GM19455 (cell line): ENCODE measurements around the gene NEK11.

Experiments
- ATAC-seq: cut with Tn5 transposase; IDR thresholded peaks from one replicate; pipeline ENCODE4 v1.9.1; 2021; ENCODE audit not compliant: unreplicated experiment

NEK11 gene

GRCh38 chr3:131223373-131224289, 197.0 kb downstream of the NEK11 start:
- ATAC-seq, result no peak

GRCh38 chr3:131224886-131225550, 198.3 kb downstream of the NEK11 start:
- ATAC-seq, result no peak

GRCh38 chr3:131228522-131228921, 201.8 kb downstream of the NEK11 start:
- ATAC-seq, result no peak

- ATAC-seq, result no peak
Measured at GRCh38 chr3:131231710-131232389, 205.2 kb downstream of the NEK11 start.

GRCh38 chr3:131232711-131233267, 206.1 kb downstream of the NEK11 start:
- ATAC-seq, result no peak

GRCh38 chr3:131233900-131234668, 207.4 kb downstream of the NEK11 start:
- ATAC-seq, result no peak

GRCh38 chr3:131236421-131236820, 209.7 kb downstream of the NEK11 start:
- ATAC-seq, result no peak

GRCh38 chr3:131238496-131238895, 211.8 kb downstream of the NEK11 start:
- no peak for ATAC-seq

GRCh38 chr3:131239267-131239666, 212.6 kb downstream of the NEK11 start:
- no peak for ATAC-seq

GRCh38 chr3:131242201-131242600, 215.5 kb downstream of the NEK11 start:
- no peak for ATAC-seq

- no peak for ATAC-seq
Measured at GRCh38 chr3:131250466-131250865, 223.8 kb downstream of the NEK11 start.

GRCh38 chr3:131260525-131260924, 233.8 kb downstream of the NEK11 start:
- no peak for ATAC-seq

- ATAC-seq, result no peak
Measured at GRCh38 chr3:131261104-131261503, 234.4 kb downstream of the NEK11 start.

- no peak for ATAC-seq
Measured at GRCh38 chr3:131275556-131275955, 248.9 kb downstream of the NEK11 start.

- no peak for ATAC-seq
Measured at GRCh38 chr3:131277836-131278497, 251.3 kb downstream of the NEK11 start.

- no peak for ATAC-seq
Measured at GRCh38 chr3:131279577-131279976, 252.9 kb downstream of the NEK11 start.

- ATAC-seq, result no peak
Measured at GRCh38 chr3:131282379-131282778, 255.7 kb downstream of the NEK11 start.

GRCh38 chr3:131282967-131283366, 256.3 kb downstream of the NEK11 start:
- ATAC-seq, result no peak

- no peak for ATAC-seq
Measured at GRCh38 chr3:131283862-131284261, 257.2 kb downstream of the NEK11 start.

- no peak for ATAC-seq
Measured at GRCh38 chr3:131284302-131284701, 257.6 kb downstream of the NEK11 start.
